ELF-1 (cell line): Measurements from ENCODE around the gene SLC4A7.
"Not testable (repeated sequence)": the region's sequence is repeated elsewhere in the genome, so short reads cannot be mapped to it uniquely, and the experiment has no call there.

Experiments
- DNase-seq: peaks from one replicate; pipeline ENCODE4 v3.0.0-alpha.2; 2016; ENCODE audit warnings: low read depth, low spot score

SLC4A7 gene

DNA sequence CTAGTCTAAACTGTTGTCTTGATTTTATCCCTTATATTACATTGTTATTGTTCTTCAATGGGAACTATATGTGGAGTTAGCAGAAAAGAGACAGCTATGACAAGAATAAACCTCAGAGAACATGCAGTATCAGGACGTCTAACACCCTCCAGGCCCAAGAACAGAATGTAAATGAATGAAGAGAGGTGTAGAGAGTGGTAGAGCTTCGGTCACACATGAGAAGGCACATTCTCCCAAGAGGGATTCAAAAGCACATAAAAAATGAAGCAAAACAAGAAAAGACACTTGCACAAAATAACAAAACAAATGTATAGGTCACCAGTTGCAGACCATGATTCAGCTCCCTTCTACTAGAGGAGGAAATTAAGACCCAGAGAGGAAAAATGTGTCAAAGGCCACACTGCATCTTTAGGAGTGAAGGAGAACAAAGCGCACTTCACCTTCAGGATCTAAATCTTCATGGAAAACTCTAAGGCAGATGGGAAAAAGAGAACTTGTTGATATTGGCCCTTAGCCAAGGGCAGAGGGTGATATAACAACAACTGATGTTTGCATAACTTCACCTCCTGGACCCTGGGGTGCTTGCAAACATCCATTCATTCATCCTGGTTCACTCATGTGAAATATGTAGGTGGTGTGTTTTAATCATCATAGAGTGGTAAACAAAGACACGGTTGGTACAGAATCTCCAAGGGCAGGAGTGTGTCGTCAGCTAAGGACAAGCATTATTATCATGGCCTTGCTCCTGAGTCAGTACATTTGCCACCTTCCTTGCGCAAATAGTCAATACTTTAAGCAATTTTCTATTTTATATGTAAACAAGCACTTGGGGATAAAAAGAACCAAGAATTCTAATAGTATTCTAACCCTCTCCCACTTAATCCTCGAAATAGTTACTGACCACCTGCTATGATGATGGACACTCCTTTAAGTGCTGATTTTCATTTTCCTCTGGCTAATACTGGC lies 123.8 kb downstream of the SLC4A7 start:
- no peak for DNase-seq

- DNase-seq, result no peak
These were observed 125.8 kb downstream of the SLC4A7 start for GRCh38 chr3:27358372-27358771.

GRCh38 chr3:27357665-27358258 lies 126.4 kb downstream of the SLC4A7 start:
- DNase-seq, result peak; percentile 62

DNA sequence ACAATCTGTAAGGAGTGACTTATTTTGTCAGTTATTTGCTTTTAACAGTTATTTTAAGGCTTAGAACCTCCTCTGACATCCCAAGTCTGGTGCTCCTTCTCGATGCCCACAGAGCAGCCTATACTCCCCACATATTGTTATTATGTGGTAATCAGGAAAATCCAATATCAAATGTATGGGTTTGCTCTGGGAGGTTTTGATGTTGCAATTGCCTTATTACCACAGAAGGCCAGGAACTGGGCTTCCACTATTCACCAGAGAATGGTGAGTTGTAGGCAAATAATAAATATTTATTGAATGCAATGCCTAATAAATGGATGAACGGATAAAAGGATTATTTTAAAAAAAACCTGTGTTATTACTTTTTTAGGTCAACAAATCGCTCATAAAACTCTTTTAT lies 127.2 kb downstream of the SLC4A7 start:
- DNase-seq, result no peak

GRCh38 chr3:27354588-27355203 lies 129.5 kb downstream of the SLC4A7 start:
- peak; percentile 5 for DNase-seq

DNA sequence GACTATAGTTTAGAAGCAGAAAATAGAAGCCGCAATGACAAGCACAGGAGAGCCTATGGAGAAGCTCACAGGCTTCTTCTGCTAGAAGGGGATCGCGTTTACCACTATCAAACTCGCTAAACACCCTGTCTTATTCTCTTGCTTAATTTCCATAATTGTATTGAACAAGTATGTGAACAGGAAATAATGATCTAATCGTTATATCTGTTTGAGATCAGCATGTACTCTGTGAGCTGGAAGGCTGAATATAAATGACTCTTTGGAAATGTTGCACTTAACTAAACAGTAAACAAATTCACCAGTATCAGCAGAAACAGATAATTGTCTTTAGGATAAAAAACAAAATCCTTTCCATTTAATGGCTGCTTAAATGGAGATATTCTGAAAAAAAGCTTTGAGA lies 130.0 kb downstream of the SLC4A7 start:
- DNase-seq, result no peak

DNA sequence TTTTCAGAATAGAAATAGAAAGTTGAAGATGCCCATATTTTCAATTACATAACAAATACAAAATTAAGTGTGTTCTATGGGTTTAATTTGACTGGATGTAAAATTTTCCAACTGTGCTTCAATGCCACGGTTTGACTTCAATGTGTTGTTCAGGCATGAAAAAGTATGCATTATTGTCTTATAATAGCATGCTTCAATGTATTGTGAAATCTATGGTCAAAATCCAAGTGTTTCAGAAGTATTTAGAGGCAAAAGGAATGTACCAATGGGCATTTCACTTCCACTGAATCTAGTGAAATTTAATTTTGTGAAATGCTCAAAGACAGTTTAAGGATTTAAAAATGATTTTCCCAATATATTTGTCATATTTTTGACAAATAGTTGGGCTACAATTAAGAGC lies 131.0 kb downstream of the SLC4A7 start:
- no peak for DNase-seq

GRCh38 chr3:27352047-27352446 lies 132.1 kb downstream of the SLC4A7 start:
- DNase-seq, result no peak

GRCh38 chr3:27349832-27350231 lies 134.4 kb downstream of the SLC4A7 start:
- no peak for DNase-seq

DNA sequence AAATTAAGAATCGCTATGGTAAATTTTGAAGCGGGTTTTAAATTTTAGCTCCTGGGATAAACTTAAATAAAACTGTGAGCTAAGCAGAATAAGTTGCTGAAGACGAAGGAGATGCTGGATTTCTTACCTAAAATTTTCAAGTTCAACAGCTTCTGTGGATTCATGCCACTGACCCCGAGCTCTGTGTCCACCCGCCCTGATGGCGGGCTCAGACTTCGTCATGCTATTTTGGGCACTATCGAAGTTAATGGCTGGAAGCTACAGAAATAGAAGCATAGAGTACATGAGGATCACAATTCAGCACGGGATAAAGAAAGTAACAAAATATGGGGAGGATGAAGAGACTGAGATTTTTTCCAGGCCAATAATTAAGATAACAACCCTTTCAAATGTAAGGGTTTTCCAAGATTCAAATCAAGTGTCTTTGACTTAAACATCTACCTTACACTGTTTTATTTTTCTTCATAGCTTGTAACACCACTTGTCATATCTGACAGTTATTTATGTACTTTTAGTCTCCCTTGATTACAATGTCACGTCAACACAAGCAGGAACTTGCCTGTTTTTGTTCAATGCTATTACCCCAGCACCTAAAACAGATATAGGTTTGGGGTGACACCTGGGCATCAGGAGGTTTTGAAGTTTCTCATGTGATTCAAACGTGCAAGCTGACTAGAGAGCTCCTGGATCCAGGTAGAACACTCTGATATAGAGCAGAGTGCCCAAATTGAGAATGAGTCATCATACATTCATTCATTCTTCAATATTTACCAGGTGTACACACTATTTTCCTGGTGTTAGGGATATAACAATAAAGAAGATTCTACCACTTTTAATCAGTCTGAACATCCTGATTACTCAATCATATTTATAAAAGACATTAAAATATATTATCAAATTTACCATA lies 138.0 kb downstream of the SLC4A7 start:
- no peak for DNase-seq

GRCh38 chr3:27345493-27345892 lies 138.7 kb downstream of the SLC4A7 start:
- no peak for DNase-seq

DNA sequence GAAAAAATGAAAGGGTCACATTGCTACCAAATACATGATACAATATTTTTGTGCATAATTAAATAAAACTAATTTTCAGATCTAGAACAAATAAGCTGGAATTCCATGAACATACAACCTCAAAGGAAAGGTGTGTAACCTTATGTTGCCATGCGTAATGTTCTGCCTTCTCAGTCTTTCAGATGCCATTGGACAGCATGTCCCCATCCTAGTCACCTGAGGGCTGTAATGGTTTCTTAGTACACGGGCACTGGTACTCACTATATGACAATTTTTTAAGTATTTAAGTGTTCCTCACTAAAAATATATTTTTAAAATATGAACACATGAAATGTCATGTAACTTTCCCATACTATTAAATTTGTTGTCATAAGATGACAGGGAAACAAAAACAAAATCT lies 139.1 kb downstream of the SLC4A7 start:
- no peak for DNase-seq

DNA sequence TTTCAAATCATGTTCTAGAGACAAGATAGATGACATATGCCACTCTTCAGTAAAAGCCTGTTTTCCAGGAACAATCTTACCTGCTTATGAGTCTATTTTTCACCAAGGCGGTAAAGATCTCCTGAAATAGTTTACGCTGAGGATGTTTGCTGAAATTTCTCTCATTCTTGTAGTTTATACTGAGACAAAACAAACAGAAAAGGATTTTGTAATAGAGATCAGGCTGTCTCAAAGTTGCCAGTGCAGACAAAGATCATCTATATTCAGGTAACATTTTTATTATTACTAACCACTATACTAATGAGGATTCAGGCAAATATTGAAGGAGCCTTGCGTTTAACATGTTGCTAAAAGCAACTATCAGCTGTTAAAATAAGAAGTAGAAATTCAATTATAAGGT lies 140.0 kb downstream of the SLC4A7 start:
- DNase-seq, result no peak

- DNase-seq, result no peak
These were observed 141.9 kb downstream of the SLC4A7 start for GRCh38 chr3:27342267-27342666.

DNA sequence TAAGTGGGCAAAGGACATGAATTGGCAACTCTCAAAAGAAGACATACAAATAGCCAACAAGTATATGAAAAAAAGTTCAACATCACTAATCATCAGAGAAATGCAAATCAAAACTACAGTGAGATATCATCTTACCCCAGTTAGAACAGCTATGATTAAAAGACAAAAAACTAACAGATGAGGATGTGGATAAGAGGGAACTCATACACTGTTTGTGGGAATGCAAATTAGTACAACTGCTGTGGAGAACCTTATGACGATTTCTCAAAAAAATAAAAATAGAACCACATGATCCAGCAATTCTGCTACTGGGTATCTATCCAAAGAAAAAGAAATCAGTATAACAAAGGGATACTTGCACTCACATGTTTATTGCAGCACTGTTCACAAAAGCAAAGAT lies 143.7 kb downstream of the SLC4A7 start:
- DNase-seq, result no peak

DNA sequence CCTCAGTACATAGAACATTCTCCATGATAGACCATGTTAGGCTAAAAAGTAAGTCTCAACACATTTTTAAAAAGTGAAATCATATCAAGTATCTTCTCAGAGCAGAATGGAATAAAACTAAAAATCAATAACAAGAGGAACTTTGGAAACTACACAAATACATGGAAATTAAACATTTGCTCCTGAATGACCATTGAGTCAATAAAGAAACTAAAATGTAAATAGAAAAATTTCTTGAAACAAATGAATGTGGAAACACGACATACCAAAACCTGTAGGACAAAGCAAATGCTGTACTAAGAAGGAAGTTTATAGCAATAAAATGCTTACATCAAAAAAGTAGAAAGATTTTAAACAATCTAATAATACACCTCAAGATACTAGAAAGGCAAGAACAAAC lies 148.6 kb downstream of the SLC4A7 start:
- no peak for DNase-seq

DNA sequence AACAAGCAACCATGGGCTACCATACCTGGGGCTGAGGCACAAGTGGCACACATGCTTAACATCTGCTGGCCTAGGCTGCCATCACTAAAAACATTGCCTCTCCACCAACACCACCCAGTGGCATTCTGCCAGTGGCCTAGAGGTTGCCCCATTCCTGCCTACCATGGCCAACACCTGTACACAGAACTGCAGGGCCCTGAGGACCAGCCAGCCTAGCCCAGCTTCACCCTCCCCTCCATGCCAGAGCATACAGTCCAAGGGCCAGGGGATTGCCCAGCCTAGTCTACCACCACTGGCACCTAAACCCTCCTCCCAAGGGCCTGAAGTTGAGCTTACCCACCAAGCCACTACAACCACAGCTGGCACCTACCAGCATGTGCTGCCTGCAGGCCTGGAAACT lies 150.3 kb downstream of the SLC4A7 start:
- DNase-seq, result no peak

GRCh38 chr3:27328982-27329762 lies 155.0 kb downstream of the SLC4A7 start:
- DNase-seq, result not testable (repeated sequence)

DNA sequence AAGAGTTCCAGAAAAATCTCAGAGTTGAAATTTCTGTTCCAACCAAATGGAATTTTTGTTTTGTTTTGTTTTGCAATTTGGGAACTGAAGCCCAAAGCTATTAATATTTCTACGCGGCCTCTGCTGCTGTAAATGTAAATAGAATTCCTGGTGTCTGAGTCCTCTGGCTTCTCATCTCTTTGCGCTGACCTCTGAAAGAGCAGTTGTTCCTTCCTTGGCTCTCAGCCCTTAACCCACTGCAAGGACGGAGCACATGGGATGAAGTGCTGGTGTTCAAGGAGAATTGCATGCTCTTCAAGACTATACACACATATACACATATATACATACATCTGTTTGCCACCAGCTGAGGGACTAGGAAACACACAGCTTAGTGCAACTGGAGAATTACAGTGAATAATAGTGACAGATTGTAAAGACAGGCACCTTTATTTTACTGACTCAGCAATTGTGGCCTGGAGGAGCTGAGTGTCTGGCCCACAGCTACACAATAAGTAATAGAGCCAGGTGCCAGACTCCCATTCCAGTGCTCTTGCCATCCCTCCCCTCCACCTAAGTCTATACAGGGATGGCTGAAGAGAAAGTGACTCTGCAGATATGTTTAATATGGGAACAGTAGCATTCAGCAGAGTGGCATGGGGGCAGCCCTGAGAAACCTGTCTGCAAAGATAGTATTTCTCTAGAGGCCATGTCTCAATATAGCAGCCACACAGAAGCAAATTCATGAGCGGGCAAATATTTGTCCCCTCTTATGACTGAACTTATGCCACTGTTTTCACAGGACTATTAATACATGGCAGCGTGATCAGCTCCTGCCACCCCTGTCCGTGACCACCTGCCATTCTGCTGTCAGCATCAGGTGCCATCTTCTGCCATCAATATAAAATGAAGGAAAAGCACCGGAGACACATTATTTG lies 157.3 kb downstream of the SLC4A7 start:
- DNase-seq, result no peak

DNA sequence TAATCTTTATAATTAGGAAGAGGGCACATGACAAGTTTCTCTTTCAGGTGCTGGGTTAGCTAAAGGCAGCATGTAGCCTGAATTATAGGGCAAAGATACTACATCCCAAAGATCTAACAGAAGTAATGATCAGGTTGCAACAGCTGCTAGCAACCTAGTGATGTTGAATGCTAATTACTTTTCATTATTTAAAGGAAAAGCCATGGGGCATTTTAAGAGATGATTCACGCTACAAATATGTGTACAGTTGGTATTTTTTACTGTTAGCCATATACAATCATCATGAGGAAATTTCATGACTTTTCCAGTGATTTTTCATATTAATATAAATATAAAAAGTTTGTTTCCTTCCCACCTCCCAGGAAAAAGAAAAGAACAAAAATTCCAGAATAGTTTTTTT lies 158.0 kb downstream of the SLC4A7 start:
- DNase-seq, result no peak
